ENCODE data around the gene ENO4.

- TF ChIP-seq MAX (IDR thresholded peaks at IDR 0.05), result no peak
- no peak for TF ChIP-seq ELF1 (IDR thresholded peaks at IDR 0.05; ENCODE audit: borderline replicate concordance, low read depth)
- no peak for TF ChIP-seq CTCF (IDR thresholded peaks at IDR 0.05 in 2 of 3, conservative IDR thresholded peaks at IDR 0.05 in 1 of 3; ENCODE audit: borderline replicate concordance in 1 of 3, insufficient read depth in 1 of 3, low read depth in 2 of 3, low read length in 2 of 3)
- no peak for TF ChIP-seq SIN3A (IDR thresholded peaks at IDR 0.05; ENCODE audit: low read depth)
- no peak for TF ChIP-seq SP1 (IDR thresholded peaks at IDR 0.05; ENCODE audit: low read depth)
- no peak for TF ChIP-seq JUND (IDR thresholded peaks at IDR 0.05)
- no peak for TF ChIP-seq POLR2A (IDR thresholded peaks at IDR 0.05; ENCODE audit: borderline replicate concordance, extremely low read depth, insufficient read depth, insufficient read length)
- TF ChIP-seq, protein P1, sequence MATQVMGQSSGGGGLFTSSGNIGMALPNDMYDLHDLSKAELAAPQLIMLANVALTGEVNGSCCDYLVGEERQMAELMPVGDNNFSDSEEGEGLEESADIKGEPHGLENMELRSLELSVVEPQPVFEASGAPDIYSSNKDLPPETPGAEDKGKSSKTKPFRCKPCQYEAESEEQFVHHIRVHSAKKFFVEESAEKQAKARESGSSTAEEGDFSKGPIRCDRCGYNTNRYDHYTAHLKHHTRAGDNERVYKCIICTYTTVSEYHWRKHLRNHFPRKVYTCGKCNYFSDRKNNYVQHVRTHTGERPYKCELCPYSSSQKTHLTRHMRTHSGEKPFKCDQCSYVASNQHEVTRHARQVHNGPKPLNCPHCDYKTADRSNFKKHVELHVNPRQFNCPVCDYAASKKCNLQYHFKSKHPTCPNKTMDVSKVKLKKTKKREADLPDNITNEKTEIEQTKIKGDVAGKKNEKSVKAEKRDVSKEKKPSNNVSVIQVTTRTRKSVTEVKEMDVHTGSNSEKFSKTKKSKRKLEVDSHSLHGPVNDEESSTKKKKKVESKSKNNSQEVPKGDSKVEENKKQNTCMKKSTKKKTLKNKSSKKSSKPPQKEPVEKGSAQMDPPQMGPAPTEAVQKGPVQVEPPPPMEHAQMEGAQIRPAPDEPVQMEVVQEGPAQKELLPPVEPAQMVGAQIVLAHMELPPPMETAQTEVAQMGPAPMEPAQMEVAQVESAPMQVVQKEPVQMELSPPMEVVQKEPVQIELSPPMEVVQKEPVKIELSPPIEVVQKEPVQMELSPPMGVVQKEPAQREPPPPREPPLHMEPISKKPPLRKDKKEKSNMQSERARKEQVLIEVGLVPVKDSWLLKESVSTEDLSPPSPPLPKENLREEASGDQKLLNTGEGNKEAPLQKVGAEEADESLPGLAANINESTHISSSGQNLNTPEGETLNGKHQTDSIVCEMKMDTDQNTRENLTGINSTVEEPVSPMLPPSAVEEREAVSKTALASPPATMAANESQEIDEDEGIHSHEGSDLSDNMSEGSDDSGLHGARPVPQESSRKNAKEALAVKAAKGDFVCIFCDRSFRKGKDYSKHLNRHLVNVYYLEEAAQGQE (IDR thresholded peaks at IDR 0.05; ENCODE audit: low read depth), result no peak
- TF ChIP-seq, protein P2, sequence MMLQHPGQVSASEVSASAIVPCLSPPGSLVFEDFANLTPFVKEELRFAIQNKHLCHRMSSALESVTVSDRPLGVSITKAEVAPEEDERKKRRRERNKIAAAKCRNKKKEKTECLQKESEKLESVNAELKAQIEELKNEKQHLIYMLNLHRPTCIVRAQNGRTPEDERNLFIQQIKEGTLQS (IDR thresholded peaks at IDR 0.05), result no peak
Measured at GRCh38 chr10:116833986-116834985, 15.0 kb upstream of the ENO4 start.

All from HCT116 (cell line).